Measurements from ENCODE around the gene CAPZA1. TPM values are rescaled to one million over a fixed set of nuclear protein-coding genes. Genes with fewer than 3 reads are reported as not detected.

CAPZA1 gene
- total RNA-seq, 1 donor from 2014 or later, result 239 TPM

- intact Hi-C loops (cut with micrococcal nuclease), result loop anchor here (10.0 kb wide), 1 partner anchor 1226 kb away; no protein-coding TSS in a partner anchor
- no peak for DNase-seq (ENCODE audit: low spot score)
- no peak overlapping the region for H3K27ac Mint-ChIP-seq
- H3K27me3 Mint-ChIP-seq (ENCODE audit: insufficient read depth), result peaks cover 20% of the 10 kb centered on the region
- peak overlapping the region; percentile 84 for H3K4me3 Mint-ChIP-seq
- no peaks in the 10 kb centered on the region for H3K36me3 Mint-ChIP-seq (ENCODE audit: low read depth)
- H3K9me3 Mint-ChIP-seq, result no peaks in the 10 kb centered on the region
- peaks cover 43% of the 10 kb centered on the region for H3K4me1 Mint-ChIP-seq (ENCODE audit: low read depth)
These were observed 88.9 kb downstream of the CAPZA1 start for GRCh38 chr1:112708489-112708888.

GRCh38 chr1:112710159-112710558, 90.5 kb downstream of the CAPZA1 start:
- intact Hi-C loops (cut with micrococcal nuclease), result no loop called here
- H3K36me3 Mint-ChIP-seq (ENCODE audit: low read depth), result peaks cover 1% of the 10 kb centered on the region

GRCh38 chr1:112710586-112710985, 91.0 kb downstream of the CAPZA1 start:
- Mint-ChIP-seq H3K36me3 (ENCODE audit: low read depth) (peaks cover 1% of the 10 kb centered on the region), H3K4me3 (no peak overlapping the region), H3K27ac (no peak overlapping the region), H3K9me3 (no peaks in the 10 kb centered on the region), H3K4me1 (ENCODE audit: low read depth) (peaks cover 29% of the 10 kb centered on the region), H3K27me3 (ENCODE audit: insufficient read depth) (peaks cover 34% of the 10 kb centered on the region)
- intact Hi-C loops (cut with micrococcal nuclease), result no loop called here
- no peak for DNase-seq (ENCODE audit: low spot score)

More at GRCh38 chr1:112710159-112710558, 90.5 kb downstream of the CAPZA1 start:
- Mint-ChIP-seq H3K9me3 (no peaks in the 10 kb centered on the region), H3K4me1 (ENCODE audit: low read depth) (peaks cover 32% of the 10 kb centered on the region), H3K27me3 (ENCODE audit: insufficient read depth) (peaks cover 32% of the 10 kb centered on the region), H3K4me3 (no peak overlapping the region), H3K27ac (no peak overlapping the region)
- DNase-seq (ENCODE audit: low spot score), result no peak

GRCh38 chr1:112711041-112711440, 91.4 kb downstream of the CAPZA1 start:
- H3K27ac Mint-ChIP-seq, result no peak overlapping the region
- no peaks in the 10 kb centered on the region for H3K9me3 Mint-ChIP-seq
- peaks cover 34% of the 10 kb centered on the region for H3K27me3 Mint-ChIP-seq (ENCODE audit: insufficient read depth)
- no peak overlapping the region for H3K4me3 Mint-ChIP-seq
- DNase-seq (ENCODE audit: low spot score), result no peak
- intact Hi-C loops (cut with micrococcal nuclease), result no loop called here
- H3K4me1 Mint-ChIP-seq (ENCODE audit: low read depth), result peaks cover 29% of the 10 kb centered on the region
- peaks cover 1% of the 10 kb centered on the region for H3K36me3 Mint-ChIP-seq (ENCODE audit: low read depth)

GRCh38 chr1:112711670-112712069, 92.0 kb downstream of the CAPZA1 start:
- DNase-seq (ENCODE audit: low spot score), result no peak

GRCh38 chr1:112712191-112712590, 92.6 kb downstream of the CAPZA1 start:
- peaks cover 34% of the 10 kb centered on the region for H3K27me3 Mint-ChIP-seq (ENCODE audit: insufficient read depth)
- peaks cover 1% of the 10 kb centered on the region for H3K36me3 Mint-ChIP-seq (ENCODE audit: low read depth)
- no peak overlapping the region for H3K4me3 Mint-ChIP-seq
- intact Hi-C loops (cut with micrococcal nuclease), result no loop called here
- no peak overlapping the region for H3K27ac Mint-ChIP-seq
- no peak for DNase-seq (ENCODE audit: low spot score)
- H3K9me3 Mint-ChIP-seq, result no peaks in the 10 kb centered on the region
- H3K4me1 Mint-ChIP-seq (ENCODE audit: low read depth), result peaks cover 41% of the 10 kb centered on the region

More at GRCh38 chr1:112711670-112712069, 92.0 kb downstream of the CAPZA1 start:
- intact Hi-C loops (cut with micrococcal nuclease), result no loop called here
- no peak overlapping the region for H3K27ac Mint-ChIP-seq
- H3K4me1 Mint-ChIP-seq (ENCODE audit: low read depth), result peaks cover 35% of the 10 kb centered on the region
- no peak overlapping the region for H3K4me3 Mint-ChIP-seq
- peaks cover 34% of the 10 kb centered on the region for H3K27me3 Mint-ChIP-seq (ENCODE audit: insufficient read depth)
- H3K36me3 Mint-ChIP-seq (ENCODE audit: low read depth), result peaks cover 1% of the 10 kb centered on the region
- no peaks in the 10 kb centered on the region for H3K9me3 Mint-ChIP-seq

GRCh38 chr1:112712701-112713128, 93.1 kb downstream of the CAPZA1 start:
- intact Hi-C loops (cut with micrococcal nuclease), result no loop called here
- H3K36me3 Mint-ChIP-seq (ENCODE audit: low read depth), result peaks cover 1% of the 10 kb centered on the region
- H3K4me1 Mint-ChIP-seq (ENCODE audit: low read depth), result peaks cover 42% of the 10 kb centered on the region
- H3K4me3 Mint-ChIP-seq, result no peak overlapping the region
- no peak overlapping the region for H3K27ac Mint-ChIP-seq
- H3K9me3 Mint-ChIP-seq, result no peaks in the 10 kb centered on the region
- DNase-seq (ENCODE audit: low spot score), result no peak
- H3K27me3 Mint-ChIP-seq (ENCODE audit: insufficient read depth), result peaks cover 36% of the 10 kb centered on the region

- peaks cover 50% of the 10 kb centered on the region for H3K4me1 Mint-ChIP-seq (ENCODE audit: low read depth)
- no peak for DNase-seq (ENCODE audit: low spot score)
- intact Hi-C loops (cut with micrococcal nuclease), result loop anchor here (2.0 kb wide), 1 partner anchor 13 kb away; no protein-coding TSS in a partner anchor
- peak overlapping the region; percentile 84 for H3K4me3 Mint-ChIP-seq
- H3K27me3 Mint-ChIP-seq (ENCODE audit: insufficient read depth), result peaks cover 29% of the 10 kb centered on the region
- H3K9me3 Mint-ChIP-seq, result no peaks in the 10 kb centered on the region
- peaks cover 1% of the 10 kb centered on the region for H3K36me3 Mint-ChIP-seq (ENCODE audit: low read depth)
- no peak overlapping the region for H3K27ac Mint-ChIP-seq
These were observed 94.1 kb downstream of the CAPZA1 start for GRCh38 chr1:112713466-112714312.

- H3K27me3 Mint-ChIP-seq (ENCODE audit: insufficient read depth), result peaks cover 30% of the 10 kb centered on the region
- peaks cover 45% of the 10 kb centered on the region for H3K4me1 Mint-ChIP-seq (ENCODE audit: low read depth)
- peaks cover 1% of the 10 kb centered on the region for H3K36me3 Mint-ChIP-seq (ENCODE audit: low read depth)
- DNase-seq (ENCODE audit: low spot score), result no peak
- H3K4me3 Mint-ChIP-seq, result peak overlapping the region; percentile 84
- intact Hi-C loops (cut with micrococcal nuclease), result loop anchor here (1.0 to 5.0 kb wide), 7 partner anchors 7 to 1633 kb away; partner anchors contain the start of genes CAPZA1, RHOC, RSBN1 and ST7L
- H3K9me3 Mint-ChIP-seq, result no peaks in the 10 kb centered on the region
- no peak overlapping the region for H3K27ac Mint-ChIP-seq
These were observed 95.0 kb downstream of the CAPZA1 start for GRCh38 chr1:112714313-112715263.

GRCh38 chr1:112715264-112716053, 95.8 kb downstream of the CAPZA1 start, which contains the start of gene PPM1J:
Gene PPM1J, minus strand, starts transcription at chr1:112715332. Its CDS starts 31 bp downstream, at chr1:112715301.
- Mint-ChIP-seq H3K27ac (peak within 1 kb of the TSS; percentile 27), H3K4me1 (ENCODE audit: low read depth) (peaks cover 41% of the 10 kb centered on the region), H3K36me3 (ENCODE audit: low read depth) (peaks cover 1% of the 10 kb centered on the region), H3K27me3 (ENCODE audit: insufficient read depth) (peaks cover 29% of the 10 kb centered on the region), H3K4me3 (peak within 1 kb of the TSS; percentile 86), H3K9me3 (no peaks in the 10 kb centered on the region)
- intact Hi-C loops (cut with micrococcal nuclease), result loop anchor here (1.0 to 5.0 kb wide), 12 partner anchors 8 to 1632 kb away; partner anchors contain the start of genes CAPZA1, LRIG2, MAGI3 and RHOC
- peak; percentile 99 for DNase-seq (ENCODE audit: low spot score)

- H3K27ac Mint-ChIP-seq, result no peak overlapping the region
These were observed 96.6 kb downstream of the CAPZA1 start for GRCh38 chr1:112716133-112716720.

More at GRCh38 chr1:112716133-112716720, 96.6 kb downstream of the CAPZA1 start:
- Mint-ChIP-seq H3K4me3 (peak overlapping the region; percentile 86), H3K9me3 (no peaks in the 10 kb centered on the region), H3K27me3 (ENCODE audit: insufficient read depth) (peaks cover 30% of the 10 kb centered on the region), H3K4me1 (ENCODE audit: low read depth) (peaks cover 41% of the 10 kb centered on the region), H3K36me3 (ENCODE audit: low read depth) (peaks cover 1% of the 10 kb centered on the region)
- intact Hi-C loops (cut with micrococcal nuclease), result loop anchor here (1.0 to 5.0 kb wide), 7 partner anchors 88 to 1631 kb away; partner anchors contain the start of genes LRIG2, MAGI3 and RSBN1
- DNase-seq (ENCODE audit: low spot score), result peak; percentile 72

All from activated T-helper 1 cell treated with anti-CD3 and anti-CD28 coated beads, Interleukin-12 subunit alpha, Interleukin-12 subunit beta, Interleukin-2, Interleukin-4 antibody, amounts not matched to agents 30 ng/mL and 10 ng/mL and 1 ng/mL, durations not matched to agents 14 hours and 24 hours and 36 hours (primary cell).